ENCODE measurements around the gene SLC25A25. TPM values are rescaled to one million over a fixed set of nuclear protein-coding genes. Genes with fewer than 3 reads are reported as not detected.
A peak's percentile ranks its signal among the peaks of the same experiment; 100 is the strongest.

The SLC25A25 gene
- total and polyA plus RNA-seq, 2 of the 8 experiments (the other 6 are each of a cell fraction or from before 2014, with no cell fraction given), result 6.5 to 18.5 TPM

DNA sequence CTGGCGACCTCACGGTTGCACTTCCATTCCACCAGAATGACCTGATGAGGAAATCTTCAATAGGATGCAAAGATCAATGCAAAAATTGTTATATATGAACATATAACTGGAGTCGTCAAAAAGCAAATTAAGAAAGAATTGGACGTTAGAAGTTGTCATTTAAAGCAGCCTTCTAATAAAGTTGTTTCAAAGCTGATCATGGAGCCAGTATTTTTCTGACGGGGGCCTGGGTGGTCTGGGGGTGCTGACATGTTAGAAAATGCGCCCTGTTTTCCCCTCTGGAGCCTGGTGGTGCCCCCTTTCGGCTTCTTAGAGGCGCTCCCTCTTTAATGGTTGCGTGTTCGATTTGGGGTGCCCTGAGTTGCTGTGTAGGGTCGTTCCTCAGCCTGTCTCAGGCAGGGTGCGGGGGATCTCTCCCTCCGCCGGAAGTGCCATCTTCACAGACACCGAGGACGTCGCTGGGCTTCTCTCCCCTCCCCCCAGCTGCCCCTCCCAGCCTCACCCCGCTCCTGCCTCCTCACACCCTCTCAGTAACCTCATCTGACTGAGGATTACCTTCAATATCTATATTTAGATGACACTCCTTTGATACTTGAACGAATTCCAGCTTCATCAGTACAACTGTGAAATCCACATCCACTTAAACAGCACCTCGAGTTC is 41.1 kb downstream of the SLC25A25 start:
- Histone ChIP-seq H4K5ac (ENCODE audit: insufficient read length, low read depth, low read length) (no peak overlapping the region), H3K79me2 (ENCODE audit: control insufficient read depth in 1 of 2, insufficient read depth in 2 of 2, low read length in 2 of 2) (no peaks in the 10 kb centered on the region), H2AK5ac (ENCODE audit: low read depth, low read length) (no peak overlapping the region), H3K18ac (ENCODE audit: extremely low read depth, low read length) (no peak overlapping the region), H3K4me2 (ENCODE audit: insufficient read depth in 1 of 2, low read depth in 2 of 2, low read length in 2 of 2) (no peak overlapping the region), H3K79me1 (ENCODE audit: low read depth, low read length) (no peaks in the 10 kb centered on the region; the same call in 1 of the 2 replicates), H2AFZ (ENCODE audit: low read length) (no peak overlapping the region), H3K4me3 (ENCODE audit: extremely low read depth in 1 of 4, insufficient read depth in 2 of 4, low read depth in 3 of 4, low read length in 4 of 4) (no peak overlapping the region), H3K36me3 (ENCODE audit: control insufficient read depth in 2 of 4, insufficient read depth in 4 of 4, low read length in 3 of 4) (peaks cover 10 to 32% (median 32%) of the 10 kb centered on the region in 4 experiments), H2BK120ac (replicated peaks; ENCODE audit: low read depth, low read length) (no peak overlapping the region), H3K4me1 (replicated peaks in 1 of 4; ENCODE audit: control insufficient read depth in 3 of 4, insufficient read depth in 4 of 4, low read length in 3 of 4) (no peaks in the 10 kb centered on the region), H2BK5ac (ENCODE audit: low read depth, low read length) (no peak overlapping the region; the same call in 1 of the 2 replicates), H3K23ac (ENCODE audit: insufficient read length) (no peak overlapping the region), H4K91ac (replicated peaks; ENCODE audit: insufficient read length, low read length) (no peak overlapping the region), H4K8ac (ENCODE audit: extremely low read depth, insufficient read depth, low read length) (no peak overlapping the region), H3K27me3 (replicated peaks in 1 of 4; ENCODE audit: control insufficient read depth in 3 of 4, extremely low read depth in 1 of 4, insufficient read depth in 3 of 4, low read length in 3 of 4) (no peaks in the 10 kb centered on the region), H2BK20ac (ENCODE audit: low read length) (no peak overlapping the region), H3K23me2 (ENCODE audit: low read depth, low read length) (no peaks in the 10 kb centered on the region), H3K56ac (replicated peaks; ENCODE audit: insufficient read length, low read depth, low read length) (no peak overlapping the region), H3K4ac (replicated peaks; ENCODE audit: insufficient read length, low read depth, low read length) (no peak overlapping the region), H4K20me1 (replicated peaks in 1 of 2; ENCODE audit: control insufficient read depth in 1 of 2, insufficient read depth in 2 of 2, low read length in 2 of 2) (peaks cover 3 to 6% of the 10 kb centered on the region in 2 experiments), H3K27ac (ENCODE audit: low read depth, low read length) (no peak overlapping the region), H2BK12ac (ENCODE audit: low read depth, low read length) (peak overlapping the region; percentile 60; the same call in 1 of the 2 replicates), H3K9me3 (ENCODE audit: insufficient read depth in 2 of 2, low read depth in 1 of 2, low read length in 1 of 2) (no peaks in the 10 kb centered on the region), H3K9ac (replicated peaks in 1 of 4; ENCODE audit: extremely low read depth in 1 of 4, low read depth in 3 of 4, low read length in 3 of 4) (no peak overlapping the region), H2BK15ac (ENCODE audit: low read length) (no peak overlapping the region), H3K14ac (ENCODE audit: insufficient read length) (no peak overlapping the region)
- DNase-seq (ENCODE audit: low read depth in 1 of 2, low spot score in 2 of 2) (no peak), FAIRE-seq (no peak)
- POLR2A ChIA-PET (ENCODE audit: partially characterized antibody), result interaction anchor here (0.7 to 5.7 kb wide), 3 partner anchors 10 to 284 kb away, joined by 3 to 47 read pairs (median 5); no protein-coding TSS in a partner anchor
- 88% methylated on average over 13 of the region's 20 CpGs; no CpG with 5 or more reads in 1 of the 2 experiments for WGBS, 2 experiments (ENCODE audit: extremely low coverage in 1 of 2, insufficient coverage in 1 of 2, insufficient read length in 1 of 2, insufficient replicate concordance in 2 of 2, low coverage in 1 of 2, low lambda C conversion rate in 2 of 2, missing lambda C conversion rate in 1 of 2)
- CTCF ChIA-PET (ENCODE audit: partially characterized antibody), result interaction anchor here (0.8 to 2.8 kb wide), 7 partner anchors 8 to 284 kb away, joined by 3 to 22 read pairs (median 4); no protein-coding TSS in a partner anchor
- TF ChIP-seq TCF12 (IDR thresholded peaks at IDR 0.05; ENCODE audit: low read depth, low read length) (no peak), POLR2AphosphoS5 (IDR thresholded peaks at IDR 0.05; ENCODE audit: low read depth, low read length) (no peak), SIX5 (IDR thresholded peaks at IDR 0.05; ENCODE audit: low read depth, low read length) (no peak), BRCA1 (IDR thresholded peaks at IDR 0.05; ENCODE audit: low read depth, low read length) (no peak), RFX5 (IDR thresholded peaks at IDR 0.05; ENCODE audit: borderline replicate concordance, low read depth, low read length) (no peak)
- TF ChIP-seq, protein P1, sequence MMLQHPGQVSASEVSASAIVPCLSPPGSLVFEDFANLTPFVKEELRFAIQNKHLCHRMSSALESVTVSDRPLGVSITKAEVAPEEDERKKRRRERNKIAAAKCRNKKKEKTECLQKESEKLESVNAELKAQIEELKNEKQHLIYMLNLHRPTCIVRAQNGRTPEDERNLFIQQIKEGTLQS (IDR thresholded peaks at IDR 0.05; ENCODE audit: insufficient read depth, low read depth, low read length), result no peak
- TF ChIP-seq, protein P2, sequence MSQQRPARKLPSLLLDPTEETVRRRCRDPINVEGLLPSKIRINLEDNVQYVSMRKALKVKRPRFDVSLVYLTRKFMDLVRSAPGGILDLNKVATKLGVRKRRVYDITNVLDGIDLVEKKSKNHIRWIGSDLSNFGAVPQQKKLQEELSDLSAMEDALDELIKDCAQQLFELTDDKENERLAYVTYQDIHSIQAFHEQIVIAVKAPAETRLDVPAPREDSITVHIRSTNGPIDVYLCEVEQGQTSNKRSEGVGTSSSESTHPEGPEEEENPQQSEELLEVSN (IDR thresholded peaks at IDR 0.05), result no peak
